GM18511 (cell line): Measurements from ENCODE around the gene PVALEF.

Source experiments
- ATAC-seq: cut with Tn5 transposase; IDR thresholded peaks from one replicate; pipeline ENCODE4 v1.9.1; 2021; ENCODE audit warnings: mild to moderate bottlenecking, moderate library complexity; ENCODE audit not compliant: unreplicated experiment

PVALEF gene

DNA sequence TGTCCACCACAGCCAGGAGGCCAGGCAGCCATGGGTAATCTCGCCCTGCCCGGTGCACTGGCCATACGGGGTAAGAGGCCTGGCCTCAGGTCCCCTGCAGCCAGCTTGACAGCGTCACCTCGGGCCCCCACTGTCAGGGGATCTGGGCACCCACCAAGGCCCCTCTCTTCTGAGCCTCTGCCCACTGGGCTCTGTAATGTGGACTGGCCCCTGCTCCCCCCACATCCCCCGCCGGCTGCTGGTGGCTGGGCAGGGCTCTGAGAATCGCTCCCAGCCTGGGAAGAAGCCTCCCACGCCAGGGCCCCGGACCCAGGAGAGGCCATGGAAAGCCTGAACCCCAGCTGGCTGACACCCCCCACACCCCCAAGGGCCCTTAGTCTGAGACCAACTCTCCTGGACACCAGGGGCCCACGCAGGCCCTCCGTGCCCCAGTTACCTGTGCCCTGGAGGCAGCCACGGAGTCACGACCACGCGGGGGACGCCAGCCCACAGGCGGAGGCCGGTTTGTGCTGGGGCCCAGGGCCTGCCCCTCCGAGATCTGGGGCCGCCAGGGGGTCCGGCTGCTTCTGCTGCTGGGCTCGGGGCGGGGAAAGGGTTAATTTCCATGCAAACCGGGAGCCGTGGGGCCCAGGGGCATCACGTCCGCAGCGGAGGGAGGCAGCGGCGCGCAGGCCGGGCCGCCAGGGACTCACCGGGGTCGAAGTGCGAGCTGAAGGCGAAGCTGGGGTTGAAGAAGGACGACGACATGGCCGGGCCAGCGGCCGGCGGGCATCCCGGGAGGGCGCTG lies at the start of gene PVALEF:
PVALEF (plus strand) TSS at position 262 of the 787 bp plus-strand sequence. CDS start 15,720 bp downstream, outside the sequence.
- ATAC-seq: no peak

DNA sequence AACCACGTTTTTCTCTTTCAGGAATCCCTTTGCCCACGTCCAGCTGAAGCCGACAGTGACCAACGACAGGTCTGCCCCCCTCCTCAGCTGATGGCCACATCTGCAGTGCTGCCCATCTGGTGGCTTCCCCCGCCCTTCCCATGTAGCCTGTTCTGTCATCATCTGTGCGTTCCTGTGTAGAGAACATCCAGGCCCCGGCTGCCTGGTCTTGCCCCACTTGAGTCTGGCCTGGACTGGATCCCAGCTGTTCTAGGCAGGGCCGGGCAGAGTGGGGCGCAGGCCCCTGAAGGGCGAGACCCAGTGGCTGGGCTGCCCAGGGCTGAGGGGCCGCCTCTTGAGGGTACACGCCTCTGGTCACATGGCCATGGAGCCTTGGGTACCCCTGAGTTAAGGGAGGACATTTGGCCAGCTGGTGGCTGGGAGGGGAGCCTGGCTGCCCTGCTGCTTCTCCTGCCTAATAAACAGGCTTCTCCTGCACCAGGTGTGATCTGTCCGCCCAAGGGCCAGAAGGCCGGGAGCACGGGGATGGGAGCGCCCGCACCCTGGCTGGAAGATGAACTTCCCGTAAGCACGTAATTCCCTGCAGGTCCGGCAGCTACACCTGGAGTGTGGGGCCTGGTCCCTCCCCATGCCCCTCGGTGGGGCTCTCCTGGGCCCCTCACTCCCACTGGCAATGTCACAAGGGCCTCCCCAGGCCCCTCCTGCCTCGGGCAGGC lies 49.4 kb upstream of the PVALEF start:
- no peak for ATAC-seq

DNA sequence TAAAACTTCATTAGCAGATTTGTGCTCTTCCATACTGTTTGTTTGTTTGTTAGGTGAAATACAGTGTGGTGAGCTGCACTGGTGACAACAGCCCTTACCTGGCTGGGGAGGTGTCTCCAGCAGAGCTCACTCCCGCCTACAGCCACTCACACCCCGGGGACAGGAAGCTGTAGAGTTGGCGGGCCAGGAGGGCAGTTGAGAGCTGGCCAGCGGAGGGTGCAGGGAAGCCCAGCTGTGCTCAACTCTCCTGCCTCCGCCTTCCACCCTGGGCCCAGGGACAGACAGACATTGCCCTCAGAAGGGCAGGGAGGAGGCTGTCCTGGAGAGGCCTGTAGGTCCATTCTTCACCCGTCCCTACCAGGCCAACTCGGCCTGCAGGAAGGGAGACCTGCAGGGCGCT lies 48.6 kb upstream of the PVALEF start:
- ATAC-seq: no peak

DNA sequence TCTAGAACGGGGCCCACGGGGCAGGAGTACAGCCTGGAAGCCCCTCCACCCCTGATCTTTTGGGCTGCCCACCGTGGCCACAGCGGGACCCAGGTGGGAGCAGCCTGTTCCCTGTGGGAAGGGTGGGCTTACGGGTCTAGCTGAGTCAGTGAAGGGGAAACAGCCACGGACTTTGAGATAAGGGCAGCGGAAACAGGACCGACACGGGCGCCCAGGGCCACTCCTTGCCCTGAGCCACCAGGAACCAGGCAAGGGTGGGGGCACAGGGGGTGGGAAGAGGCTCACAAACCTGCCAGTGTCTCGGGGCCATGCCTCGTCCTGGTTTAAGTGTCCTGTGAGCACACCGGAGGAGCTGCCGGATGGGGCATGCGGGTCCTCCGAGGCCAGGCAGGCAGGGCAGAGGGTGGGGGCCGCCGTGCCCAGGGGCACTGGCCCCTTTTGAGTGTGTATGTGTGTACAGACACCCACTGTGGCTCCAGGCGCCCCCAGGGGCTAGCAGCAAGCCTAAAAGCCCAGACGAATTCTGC lies 47.6 kb upstream of the PVALEF start:
- ATAC-seq: no peak

DNA sequence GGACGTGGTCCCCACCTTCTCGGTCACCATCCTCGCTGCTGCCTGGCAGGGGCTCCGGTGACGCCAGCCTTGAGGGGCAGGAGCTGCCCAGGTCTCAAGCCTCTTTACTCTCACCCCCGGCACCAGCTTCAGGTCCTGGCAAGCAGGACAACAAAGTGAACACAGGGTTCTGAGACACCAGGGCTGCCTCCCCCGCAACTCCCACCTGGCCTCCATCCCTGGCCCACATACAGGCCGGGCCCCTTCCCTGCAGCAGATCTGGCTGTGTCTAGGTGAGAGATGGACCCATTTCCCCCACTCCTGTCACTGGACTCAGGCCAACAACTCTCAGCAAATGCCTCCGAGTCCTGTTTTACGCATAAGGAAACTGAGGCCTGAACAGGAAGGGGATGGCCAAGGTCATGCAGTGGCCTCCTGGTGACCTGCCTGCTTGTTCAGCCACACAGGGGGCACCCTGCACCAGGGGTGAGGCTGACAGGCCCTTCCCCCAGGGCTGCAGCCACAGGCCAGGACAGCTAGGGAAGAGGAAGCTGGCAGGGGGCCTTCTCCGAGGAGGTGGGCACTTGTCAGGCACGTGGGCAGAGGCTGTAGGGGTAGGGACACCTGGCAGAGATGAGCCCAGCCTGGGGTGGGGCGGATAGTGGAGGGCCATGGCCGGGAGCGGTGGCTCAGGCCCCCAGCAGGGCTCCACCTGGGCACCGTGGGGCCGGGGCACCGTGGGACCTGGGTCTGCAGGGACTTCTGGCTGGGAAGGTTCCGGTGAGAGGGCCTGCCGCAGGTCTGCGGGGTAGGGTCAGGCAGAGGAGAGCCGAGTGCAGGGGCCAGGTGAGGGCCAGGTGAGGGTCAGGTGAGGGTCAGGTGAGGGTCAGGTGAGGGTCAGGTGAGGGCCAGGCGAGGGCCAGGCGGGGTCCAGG lies 46.7 kb upstream of the PVALEF start:
- no peak for ATAC-seq

DNA sequence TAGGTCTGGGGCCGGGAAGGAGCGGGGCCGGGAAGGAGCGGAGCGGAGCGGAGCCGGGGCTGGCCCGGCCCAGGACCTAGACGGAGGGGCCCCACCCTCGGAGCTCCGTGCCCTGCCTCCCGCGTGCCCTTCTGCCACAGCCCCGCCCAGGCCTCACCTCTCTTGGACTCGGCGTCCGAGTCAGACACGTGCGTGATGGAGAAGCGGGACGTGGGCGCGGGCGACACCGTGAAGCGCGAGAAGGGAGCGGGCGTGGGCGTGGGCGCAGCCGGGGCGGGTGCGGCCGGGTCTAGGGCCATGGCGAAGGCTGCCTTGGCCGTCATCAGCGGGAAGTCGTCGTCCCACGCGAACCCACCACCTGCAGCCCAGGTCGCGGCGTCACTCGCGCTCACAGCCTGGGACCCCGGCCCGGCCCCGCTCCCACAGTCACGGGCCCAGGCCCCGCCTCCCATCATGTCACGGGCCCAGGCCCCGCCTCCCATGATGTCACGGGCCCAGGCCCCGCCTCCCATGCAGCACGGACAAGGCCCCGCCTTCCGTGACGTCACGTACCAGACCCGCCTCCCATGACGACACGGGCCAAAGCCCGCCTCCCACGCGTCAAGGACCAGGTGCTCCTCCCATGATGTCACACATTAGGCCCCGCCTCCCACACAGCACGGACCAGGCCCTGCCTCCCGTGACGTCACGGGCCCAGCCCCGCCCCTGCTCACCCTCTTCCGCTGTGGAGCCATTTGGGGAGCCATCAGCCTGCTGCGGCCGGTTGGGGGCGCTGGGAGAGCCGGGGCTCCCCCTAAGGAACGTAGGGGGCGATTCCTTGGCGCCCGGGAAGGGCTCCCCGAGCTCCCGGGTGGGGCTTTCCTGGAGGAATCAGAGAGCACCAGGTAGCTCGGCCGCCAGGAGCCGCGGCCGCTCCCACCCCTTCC lies 45.8 kb upstream of the PVALEF start:
- no peak for ATAC-seq

DNA sequence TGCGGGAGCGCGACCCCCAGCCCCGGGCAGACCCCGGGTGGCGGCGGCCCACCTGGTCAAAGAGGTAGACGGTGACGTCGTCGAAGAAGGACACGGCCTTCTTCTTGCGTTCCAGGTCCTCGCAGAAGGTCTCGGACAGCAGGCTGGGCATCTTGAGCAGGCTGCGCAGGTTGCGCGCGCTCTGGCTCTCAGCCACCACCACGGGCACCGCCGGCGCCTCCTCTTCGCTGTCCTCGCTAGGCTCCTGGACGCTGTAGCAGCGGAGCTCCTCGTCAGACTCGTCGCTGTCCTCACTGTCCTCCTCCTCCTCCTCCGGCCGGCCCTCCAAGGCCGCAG lies 45.2 kb upstream of the PVALEF start:
- no peak for ATAC-seq

DNA sequence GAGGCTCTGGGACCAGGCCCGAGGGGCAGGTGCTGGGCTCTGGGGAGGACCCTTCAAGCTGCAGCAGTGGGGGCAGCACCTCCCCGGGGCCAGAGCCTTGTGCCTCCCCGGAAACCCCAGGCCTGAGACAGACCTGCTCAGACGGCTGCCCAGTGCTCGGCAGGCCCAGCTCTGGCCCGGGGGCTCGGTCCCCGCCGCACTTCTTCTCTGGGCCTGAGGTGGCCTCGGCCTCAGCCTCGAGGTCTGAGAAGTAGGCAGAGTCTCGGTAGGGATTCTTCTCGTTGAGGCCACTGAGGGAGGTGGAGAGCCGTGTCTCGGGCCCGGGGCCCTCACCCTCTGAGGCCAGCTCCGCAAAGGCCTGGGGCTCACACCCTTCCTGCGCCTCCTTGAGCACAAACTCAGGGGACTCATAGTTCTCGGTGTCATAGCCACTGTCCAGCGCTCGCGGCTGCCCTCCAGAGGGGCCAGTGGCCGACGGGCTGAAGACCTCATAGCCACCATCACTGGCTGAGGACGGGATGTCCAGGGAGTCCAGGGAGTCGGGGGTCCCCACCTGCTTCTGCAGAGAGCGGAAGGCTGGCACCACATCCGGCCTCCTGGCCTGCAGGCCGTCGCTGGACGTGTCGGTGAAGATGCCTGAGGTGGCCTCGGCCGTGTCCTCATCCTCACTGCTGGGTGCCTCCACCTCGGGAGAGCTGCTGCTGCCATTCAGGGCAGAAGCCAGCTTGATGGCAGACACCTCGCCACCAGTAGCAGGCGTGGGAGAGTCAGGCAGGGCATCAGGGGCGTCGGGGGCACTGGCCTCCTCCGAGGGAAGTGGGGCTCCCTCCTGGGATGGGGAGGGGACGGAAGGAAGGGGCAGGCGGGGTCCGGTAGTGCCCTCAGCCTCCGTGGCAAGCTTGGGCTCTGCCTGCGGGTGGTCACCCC lies 44.3 kb upstream of the PVALEF start:
- ATAC-seq: no peak

DNA sequence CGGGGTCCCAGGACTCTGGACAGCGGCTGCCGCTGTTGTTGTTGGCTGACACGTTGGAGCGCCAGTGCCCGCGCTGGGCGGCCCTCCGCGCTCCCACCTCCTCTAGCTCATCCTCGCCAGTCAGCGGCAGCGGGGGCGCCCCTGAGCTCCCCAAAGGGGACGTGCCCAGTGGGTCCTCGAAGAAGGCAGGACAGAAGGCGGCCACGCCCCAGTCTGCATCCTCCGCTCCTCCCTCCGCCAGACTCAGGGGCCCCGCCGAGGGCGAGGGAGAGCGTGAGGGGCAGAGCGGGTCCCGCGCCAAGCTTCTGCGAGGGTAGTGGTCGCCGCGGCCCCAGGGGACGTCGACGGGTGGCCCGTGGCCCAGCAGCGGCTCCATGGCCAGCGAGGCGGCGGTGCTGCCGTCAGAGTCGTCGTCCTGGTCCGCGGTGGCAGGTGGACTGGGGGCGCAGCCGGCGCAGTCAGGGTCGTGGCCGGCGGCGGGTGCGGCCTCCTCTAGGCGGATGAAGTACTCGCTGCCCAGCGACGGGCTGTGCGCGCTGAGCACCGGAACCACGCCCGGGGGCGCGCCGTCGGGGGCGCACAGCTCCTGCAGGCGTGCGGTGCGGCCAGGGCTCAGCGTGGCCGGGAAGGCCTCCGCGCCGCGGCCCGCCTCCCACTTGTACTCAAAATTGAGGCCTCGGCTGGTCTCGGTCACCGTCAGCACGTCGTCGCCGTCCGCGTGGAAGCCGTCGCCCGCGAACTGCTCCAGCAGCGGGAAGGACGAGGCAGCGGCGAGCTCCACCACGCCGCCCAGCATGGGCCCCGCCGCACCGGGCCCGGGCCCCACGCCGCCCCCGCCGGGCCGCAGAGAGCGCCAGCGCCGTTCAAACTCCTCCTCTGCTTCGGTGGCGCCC lies 43.2 kb upstream of the PVALEF start:
- no peak for ATAC-seq

DNA sequence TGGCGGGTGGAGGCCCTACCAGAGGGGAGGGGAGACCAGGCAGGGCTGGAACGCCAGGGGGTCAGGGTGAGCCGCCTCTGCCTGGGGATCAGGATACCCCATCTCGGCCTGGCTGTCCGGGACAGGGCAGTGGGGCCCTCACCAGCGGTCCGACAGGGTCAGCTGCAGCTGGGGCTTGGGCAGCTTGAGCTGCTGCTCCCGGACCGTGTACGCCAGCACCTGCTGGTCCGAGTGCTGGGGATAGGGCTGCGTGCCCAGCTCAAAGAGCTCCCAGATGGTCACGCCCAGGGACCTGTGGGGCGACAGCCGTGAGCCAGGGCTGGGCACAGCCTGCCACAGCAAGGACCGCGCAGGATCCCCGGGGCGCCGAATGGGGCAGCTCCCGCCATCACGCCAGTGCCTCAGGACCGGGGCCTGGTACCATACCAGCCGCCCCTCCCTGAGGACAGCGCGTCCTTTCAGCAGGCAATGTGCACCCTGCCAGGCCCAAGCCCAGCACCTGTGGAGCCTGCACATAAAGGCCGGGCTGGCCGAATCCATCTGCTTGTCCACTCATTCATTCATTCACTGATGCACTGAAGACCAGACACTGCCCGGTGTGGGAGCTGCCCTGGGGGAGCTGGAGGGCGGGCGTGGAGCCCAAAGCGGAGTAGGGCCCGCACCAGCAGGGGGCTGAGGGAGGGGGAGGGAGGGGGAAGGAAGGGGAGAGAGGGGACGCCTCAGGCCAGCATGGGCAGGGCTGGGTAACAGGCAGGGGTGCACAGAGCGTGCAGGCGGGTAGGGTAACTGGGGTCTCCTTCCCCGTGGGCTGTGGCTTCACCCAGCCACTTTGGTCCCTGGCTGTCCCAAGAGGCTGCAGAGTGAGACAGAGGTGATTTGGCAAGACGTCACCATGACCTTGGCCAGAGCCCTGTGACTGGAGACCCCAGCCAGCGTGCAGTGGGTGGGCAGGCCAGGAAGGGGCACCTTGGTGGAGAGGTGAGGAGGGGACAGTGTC lies 42.0 kb upstream of the PVALEF start:
- ATAC-seq: no peak

DNA sequence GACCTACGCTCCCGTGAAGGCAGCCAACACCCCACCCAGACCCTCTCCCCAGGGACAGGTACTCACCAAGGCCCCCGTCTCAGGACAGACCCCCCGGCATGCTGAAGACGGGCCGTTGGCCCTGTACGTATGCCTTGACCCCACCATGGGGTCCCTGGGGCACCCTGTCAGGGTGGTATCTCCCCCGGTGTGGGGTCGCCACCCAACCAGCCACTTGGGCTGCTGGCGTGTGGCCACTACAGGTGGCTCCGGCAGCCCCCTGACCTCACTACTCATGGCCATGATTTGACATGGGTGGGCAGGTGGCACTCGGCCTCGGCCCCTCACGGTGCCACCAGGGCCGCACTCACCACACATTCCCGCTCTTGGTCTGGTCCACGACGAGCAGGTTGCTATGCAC lies 40.9 kb upstream of the PVALEF start:
- no peak for ATAC-seq

DNA sequence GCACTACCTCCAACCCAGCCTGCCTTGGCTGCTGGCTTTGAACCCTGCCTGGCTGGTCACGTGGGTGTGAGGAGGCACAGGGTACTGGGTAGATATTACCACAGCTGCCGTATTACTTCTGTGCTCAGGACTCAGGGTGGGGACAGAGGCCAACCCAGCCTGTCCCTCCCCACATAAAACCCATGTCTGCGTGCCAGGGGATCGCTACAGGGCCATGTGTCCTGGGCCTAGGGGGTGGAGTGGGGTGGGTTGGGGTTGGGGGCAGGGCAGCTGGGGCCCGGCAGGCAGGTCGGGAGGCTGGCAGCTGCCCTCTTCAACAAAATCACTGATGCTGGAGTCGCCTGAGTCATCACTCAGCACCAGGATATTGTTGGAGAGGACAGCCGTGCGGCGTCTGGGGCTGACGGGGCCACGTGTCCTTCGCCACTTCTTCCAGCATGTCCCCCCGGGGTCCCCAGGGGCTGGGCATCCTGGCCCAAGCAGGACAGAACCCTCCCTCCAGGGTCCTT lies 39.7 kb upstream of the PVALEF start:
- ATAC-seq: no peak

DNA sequence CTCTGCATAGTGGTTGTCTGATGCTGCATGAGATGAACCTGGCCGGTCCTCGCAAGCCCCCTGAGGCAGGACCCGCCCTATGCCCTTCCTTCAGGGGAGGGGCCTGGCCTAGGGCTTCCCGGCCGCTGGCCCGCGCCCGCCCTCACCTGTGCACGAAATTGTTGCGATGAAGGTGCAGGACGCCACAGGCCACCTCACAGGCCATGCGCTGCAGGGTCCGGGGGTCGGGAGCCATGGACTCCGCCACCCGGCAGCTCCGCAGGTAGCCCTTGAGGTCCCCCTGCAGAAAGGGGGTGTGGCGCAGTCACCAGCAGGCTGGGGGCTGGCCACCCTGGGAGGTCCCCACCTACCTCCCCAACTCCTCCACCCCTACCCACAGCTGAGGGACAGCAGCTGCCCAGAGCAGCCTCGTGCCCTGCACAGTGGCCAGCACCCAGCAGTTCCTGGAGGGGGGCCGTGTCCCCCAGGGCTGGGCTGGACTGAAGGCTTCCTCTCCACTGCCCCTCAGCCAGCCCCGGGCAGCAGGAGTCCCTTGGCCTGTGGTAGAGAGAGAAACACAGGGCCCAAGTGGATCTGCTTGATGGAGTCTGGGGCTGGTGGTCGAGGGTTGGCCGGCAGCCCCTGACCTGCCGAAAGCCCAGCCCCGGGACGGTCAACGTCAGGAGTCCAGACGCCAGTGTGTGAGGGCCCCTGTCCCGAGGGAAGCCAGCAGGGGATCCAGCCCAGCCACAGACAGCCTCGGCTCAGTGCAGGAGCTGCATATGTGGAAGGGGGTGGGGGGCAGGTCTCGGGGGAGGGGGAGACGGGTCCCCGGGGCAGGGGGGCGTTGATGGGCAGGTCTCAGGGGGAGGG lies 38.8 kb upstream of the PVALEF start:
- no peak for ATAC-seq

DNA sequence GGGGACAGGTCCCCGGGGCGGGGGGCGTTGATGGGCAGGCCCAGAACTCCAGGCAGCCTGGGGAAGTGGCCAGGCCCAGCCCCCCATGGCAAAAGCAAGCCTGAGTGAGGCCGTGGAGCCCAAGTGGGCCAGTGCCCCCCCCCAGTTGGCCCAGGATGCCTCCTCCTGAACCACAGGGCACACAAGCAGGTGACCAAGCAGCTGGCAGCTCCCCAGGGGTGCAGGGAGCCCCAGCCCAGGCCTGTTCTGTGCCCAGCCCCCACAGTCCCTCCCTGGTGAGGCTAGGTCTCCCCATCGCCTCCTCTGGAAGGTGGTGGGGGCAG lies 38.2 kb upstream of the PVALEF start:
- no peak for ATAC-seq

DNA sequence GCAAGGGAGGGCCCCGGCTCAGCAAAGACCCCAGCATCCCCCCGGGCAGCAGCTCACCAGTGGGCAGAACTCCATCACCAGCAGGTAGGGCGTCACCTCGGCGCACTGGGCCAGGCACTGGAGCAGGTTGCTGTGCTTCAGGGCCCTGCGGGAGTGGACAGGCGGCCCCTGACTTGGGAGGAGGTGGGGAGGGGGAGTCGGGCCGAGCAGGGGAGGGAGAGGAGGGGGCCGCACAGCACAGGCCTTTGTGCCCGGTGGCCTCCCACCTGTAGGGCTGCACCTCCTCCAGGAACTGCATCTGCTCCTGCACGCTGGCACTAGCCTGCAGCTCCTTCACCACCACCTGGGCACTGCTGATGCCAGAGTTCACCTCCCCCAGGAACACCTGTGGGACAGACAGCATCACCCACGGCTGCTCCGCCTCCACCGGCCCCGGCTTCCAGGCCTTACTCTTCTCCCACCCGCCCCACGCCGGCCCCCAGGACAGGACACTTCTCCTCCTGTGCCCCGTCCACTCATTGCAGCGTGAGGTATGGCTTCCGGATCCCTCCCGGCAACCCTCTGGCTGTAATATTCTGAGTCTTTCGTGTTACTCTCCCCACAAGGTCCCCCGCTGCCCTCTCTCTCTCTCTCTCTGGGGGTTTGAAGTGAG lies 37.7 kb upstream of the PVALEF start:
- no peak for ATAC-seq
